Uterus (tissue), 2 donors: ENCODE results near the gene CNTN6.

Experiments used
- POLR2A ChIP-seq, 2 donors: fragments of 450-650 bp; IDR thresholded peaks; one replicate each; pipeline ENCODE4 v1.6.1; 2016; ENCODE audit warnings: antibody characterized with exemption in 2 of 2, mild to moderate bottlenecking in 1 of 2, moderate library complexity in 1 of 2
- TF ChIP-seq, protein P1 (sequence below), 4 experiments: fragments of 200-600 bp in 2 of 4; fragments of 450-650 bp in 2 of 4; sonication (generic) in 2 of 4; IDR thresholded peaks; one replicate each; pipeline ENCODE4 v1.5.1; 2016 to 2019; ENCODE audit warnings: antibody characterized with exemption in 4 of 4, mild to moderate bottlenecking in 2 of 4, moderate library complexity in 1 of 4

DNA sequence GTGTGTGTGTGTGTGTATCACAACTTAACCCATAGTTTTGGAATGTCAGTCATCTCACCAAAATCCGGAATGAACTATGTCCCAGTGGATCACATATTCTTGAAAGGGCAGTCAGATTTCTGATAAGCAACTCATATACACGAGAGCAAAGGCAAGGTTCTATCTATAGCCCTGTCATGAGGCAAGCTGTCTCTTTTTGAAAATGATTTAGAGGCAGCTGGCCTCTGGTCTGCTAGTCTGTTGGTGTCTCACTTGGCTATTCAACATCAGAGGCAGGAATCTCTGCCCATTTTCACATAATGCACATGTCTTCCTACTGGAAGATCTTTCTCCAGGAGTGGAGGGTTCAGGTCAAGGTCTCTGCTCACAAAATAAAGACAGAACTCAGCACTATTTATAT lies 79.8 kb downstream of the CNTN6 start:
- TF ChIP-seq POLR2A (IDR thresholded peaks at IDR 0.05), result no peak
- TF ChIP-seq, protein P1, sequence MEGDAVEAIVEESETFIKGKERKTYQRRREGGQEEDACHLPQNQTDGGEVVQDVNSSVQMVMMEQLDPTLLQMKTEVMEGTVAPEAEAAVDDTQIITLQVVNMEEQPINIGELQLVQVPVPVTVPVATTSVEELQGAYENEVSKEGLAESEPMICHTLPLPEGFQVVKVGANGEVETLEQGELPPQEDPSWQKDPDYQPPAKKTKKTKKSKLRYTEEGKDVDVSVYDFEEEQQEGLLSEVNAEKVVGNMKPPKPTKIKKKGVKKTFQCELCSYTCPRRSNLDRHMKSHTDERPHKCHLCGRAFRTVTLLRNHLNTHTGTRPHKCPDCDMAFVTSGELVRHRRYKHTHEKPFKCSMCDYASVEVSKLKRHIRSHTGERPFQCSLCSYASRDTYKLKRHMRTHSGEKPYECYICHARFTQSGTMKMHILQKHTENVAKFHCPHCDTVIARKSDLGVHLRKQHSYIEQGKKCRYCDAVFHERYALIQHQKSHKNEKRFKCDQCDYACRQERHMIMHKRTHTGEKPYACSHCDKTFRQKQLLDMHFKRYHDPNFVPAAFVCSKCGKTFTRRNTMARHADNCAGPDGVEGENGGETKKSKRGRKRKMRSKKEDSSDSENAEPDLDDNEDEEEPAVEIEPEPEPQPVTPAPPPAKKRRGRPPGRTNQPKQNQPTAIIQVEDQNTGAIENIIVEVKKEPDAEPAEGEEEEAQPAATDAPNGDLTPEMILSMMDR (IDR thresholded peaks at IDR 0.05), result no peak
